Thyroid gland (tissue), 4 donors: ENCODE measurements around the gene YPEL1.

ENCODE experiments used
- POLR2A ChIP-seq, 2 donors: fragments of 450-650 bp; IDR thresholded peaks; one replicate each; pipeline ENCODE4 v1.6.1; 2017; ENCODE audit warnings: antibody characterized with exemption in 2 of 2, mild to moderate bottlenecking in 2 of 2, moderate library complexity in 1 of 2
- TF ChIP-seq, protein P1 (sequence below), 6 experiments: fragments of 200-600 bp in 3 of 6; fragments of 450-650 bp in 3 of 6; sonication (generic) in 3 of 6; IDR thresholded peaks; one replicate each; pipeline ENCODE4 v1.5.1; 2016 to 2019; ENCODE audit warnings: antibody characterized with exemption in 6 of 6, mild to moderate bottlenecking in 2 of 6, inconsistent platforms in 1 of 6, moderate library complexity in 1 of 6

DNA sequence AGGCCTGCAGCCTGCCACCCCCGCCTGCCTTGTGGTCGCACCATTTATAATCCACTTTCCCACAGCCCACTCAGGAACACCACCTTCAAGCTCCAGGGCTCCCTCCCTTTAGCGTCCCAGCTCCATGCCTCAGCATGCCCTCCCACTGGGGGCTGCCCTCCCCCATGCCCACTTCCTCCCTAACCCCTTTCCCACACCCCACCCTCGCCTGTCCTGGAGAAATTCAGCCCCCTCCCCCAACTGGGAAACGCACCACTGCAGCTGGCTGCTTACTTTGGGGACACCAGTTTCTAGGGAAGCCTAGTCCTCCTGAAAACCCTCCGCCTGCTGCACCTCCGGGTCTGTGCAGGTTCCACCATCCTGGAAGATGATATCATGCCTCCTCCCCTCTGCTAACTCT, 3.4 kb upstream of the YPEL1 start:
- TF ChIP-seq, protein P1, sequence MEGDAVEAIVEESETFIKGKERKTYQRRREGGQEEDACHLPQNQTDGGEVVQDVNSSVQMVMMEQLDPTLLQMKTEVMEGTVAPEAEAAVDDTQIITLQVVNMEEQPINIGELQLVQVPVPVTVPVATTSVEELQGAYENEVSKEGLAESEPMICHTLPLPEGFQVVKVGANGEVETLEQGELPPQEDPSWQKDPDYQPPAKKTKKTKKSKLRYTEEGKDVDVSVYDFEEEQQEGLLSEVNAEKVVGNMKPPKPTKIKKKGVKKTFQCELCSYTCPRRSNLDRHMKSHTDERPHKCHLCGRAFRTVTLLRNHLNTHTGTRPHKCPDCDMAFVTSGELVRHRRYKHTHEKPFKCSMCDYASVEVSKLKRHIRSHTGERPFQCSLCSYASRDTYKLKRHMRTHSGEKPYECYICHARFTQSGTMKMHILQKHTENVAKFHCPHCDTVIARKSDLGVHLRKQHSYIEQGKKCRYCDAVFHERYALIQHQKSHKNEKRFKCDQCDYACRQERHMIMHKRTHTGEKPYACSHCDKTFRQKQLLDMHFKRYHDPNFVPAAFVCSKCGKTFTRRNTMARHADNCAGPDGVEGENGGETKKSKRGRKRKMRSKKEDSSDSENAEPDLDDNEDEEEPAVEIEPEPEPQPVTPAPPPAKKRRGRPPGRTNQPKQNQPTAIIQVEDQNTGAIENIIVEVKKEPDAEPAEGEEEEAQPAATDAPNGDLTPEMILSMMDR (IDR thresholded peaks at IDR 0.05): no peak
- TF ChIP-seq POLR2A (IDR thresholded peaks at IDR 0.05): no peak
